Globus pallidus (tissue), 1 donor: ENCODE results near the gene CHRNE.
"Not testable (repeated sequence)": the region's sequence is repeated elsewhere in the genome, so short reads cannot be mapped to it uniquely, and the experiment has no call there.

Experiments
- DNase-seq: peaks from one replicate; pipeline ENCODE4 v3.0.0-alpha.2; 2015; ENCODE audit warnings: low spot score

Gene CHRNE

DNA sequence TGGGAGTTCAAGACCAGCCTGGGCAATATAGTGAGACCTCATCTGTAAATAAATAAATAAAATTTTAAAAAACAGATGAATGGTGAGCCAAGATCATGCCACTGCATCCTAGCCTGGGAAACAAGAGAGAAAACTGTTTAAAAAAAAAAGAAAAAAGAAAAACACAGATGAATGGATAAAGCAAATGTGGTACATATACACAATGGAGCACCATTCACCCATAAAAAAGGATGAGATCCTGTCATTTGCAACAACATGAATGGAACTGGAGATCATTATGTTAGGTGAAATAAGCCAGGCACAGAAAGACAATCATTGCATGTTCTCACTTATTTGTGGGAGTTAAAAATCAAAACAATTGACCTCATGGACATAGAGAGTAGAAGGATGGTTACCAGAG, 3.7 kb upstream of the CHRNE start:
- DNase-seq, result not testable (repeated sequence)

DNA sequence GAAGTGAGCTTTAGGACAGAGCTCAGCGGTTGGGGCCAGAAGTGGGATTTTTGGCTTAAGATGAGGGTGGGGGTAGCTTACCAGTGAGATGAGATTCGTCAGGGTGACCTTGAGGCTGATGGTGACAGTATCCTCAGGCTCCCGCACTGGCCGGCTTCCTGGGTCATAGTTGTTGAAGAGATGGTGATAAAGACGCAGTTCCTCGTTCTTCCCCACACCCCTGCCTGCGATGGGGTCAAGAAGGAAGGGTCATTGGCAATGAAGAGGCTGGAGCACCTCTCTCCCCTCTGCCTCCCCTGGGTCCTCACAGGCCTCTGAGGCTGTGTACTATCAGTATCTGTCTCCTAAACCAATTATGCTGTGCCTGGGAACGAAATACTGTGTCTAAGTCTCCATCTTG, 358 bp downstream of the CHRNE start:
- no peak for DNase-seq

DNA sequence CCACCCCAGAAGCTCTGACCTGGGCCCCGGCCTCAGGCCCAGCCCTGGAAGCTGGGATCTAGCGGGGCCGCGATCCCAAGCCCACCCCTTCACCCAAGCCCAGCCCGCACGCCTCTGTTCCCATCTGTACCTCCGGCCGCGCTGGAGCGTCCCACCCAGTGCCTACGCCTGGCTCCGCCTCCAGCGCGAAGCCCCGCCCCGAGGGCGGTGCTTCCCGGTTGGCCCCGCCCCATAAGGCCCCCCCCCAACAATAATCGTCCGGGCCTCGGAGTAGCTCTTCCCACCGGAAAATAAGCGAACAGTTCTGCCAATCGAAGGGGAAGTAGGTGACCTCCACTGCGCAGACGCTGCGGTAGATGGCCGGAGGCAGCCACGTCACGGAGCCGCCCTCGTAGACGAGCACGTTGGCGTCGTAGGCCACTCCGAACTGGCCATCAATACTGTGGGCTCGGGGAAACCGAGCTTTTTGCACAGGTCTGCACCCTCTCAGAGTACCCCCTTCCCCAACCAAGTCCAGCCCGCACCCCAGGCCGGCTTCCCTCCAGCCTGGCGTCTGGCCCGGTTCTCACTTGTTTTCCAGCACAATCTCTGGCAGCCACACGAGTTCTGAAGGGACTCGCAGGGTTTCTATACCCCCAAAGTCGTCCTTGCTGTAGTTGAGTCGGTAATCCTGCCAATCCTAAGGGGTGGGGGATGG, 1.1 kb downstream of the CHRNE start:
- DNase-seq, result peak; percentile 35

DNA sequence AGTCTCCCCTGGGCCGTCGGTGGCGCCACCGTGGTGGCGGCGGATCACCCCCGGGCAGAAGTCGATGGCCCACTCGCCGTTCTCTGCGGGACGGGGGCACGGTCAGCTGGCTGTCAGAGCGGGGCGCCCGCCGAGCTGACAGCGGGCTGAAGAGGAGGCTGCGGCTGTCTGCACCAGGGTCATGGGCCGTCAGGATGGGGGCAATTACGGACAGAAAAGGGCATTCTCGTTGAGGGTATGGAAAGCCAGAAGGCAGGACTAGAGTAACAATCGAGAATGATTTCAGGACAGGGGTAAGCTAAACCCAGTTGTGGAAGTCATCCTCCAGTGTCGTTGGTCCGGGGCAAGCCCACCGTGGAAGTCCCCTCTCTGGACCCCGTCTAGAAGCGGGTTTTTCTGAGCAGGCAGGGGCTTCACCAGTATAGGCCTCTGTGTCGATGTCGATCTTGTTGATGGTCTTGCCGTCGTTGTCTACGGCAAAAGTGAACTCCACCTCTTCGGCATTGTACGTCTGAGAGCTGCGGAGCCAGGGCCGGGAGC, 1.7 kb downstream of the CHRNE start:
- DNase-seq, result no peak

DNA sequence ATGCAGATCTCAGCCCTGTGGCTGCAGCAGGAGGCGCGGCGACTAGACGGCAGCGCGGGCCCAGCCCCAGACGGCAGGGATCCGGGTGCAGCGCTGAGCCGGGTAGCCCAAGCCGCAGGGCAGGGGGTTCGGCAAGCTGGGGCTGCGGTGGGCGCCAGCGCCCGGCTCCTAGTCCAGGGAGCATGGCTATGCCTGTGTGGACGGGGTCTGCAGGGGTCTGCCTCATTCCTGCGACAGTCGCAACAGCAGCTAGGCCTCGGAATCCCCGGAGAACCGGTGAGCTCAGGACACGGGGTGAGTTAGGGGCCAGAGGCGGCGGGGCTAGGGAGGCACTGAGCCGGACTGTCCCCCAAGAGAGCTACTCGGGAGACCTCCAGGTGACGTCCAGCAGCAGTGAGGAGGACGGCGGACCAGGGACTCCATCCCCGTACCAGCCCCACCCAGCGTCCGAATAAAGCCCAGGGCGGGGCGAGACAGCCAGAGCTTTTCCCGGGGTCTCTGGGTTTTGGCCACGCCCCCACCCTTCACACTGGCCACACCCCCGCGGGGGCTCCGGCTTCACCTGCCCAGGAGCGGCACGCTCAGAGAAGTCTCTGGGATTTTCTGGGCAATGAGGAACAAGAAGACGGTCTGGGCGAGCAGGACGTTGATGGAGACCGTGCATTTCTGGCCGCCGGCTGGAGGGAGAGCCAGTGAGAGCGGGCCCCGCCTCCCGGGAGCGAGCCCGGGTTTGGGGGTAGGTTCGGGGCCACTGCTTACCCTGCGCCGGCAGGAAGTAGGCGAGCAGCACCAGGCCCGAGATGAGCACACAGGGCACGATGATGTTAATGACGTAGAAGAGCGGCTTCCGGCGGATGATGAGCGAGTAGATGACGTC, 2.4 kb downstream of the CHRNE start:
- DNase-seq, result no peak

DNA sequence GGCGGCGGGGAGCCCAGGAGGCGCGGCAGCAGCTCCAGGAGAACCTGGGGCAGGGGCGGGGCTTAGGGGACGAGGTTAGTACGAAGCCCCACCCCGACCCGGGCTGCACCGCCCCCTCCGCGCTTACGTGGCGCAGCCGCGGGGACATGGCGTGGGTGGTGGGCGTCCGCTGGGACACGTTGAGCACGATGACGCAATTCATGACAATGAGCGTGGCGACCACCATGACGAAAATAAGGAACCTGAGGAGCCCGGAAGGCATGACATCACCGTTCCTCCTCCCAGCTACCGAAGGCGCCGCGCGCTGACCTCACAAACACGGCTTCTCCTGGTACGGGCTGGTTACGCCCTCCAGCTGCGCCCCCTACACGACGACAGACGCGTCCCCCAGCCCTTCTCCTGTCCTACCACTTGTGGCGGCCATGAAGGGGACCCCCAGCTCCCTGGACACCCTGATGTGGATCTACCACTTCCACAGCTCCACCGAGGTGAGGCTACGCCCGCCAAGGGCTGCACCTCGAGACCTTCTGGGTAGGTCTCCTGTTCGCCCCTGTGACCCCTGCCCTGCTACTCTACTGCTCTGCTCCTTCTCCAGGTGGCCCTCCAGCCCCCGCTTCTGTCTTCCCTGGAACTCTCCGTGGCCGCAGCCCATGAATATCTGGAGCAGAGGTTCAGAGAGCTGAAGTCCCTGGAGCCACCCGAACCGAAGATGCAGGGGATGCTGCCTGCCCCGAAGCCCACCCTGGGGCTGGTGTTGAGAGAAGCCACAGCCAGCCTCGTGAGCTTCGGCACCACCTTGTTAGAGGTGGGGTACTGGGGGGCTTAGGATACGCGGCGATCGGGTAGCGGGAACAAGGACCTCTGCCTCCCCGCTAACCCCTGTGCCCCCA, 3.3 kb downstream of the CHRNE start, which contains the start of gene C17orf107:
C17orf107 (plus strand) TSS at position 196 of the 890 bp plus-strand sequence; CDS start at position 423, 227 bp downstream.
- DNase-seq, result no peak

DNA sequence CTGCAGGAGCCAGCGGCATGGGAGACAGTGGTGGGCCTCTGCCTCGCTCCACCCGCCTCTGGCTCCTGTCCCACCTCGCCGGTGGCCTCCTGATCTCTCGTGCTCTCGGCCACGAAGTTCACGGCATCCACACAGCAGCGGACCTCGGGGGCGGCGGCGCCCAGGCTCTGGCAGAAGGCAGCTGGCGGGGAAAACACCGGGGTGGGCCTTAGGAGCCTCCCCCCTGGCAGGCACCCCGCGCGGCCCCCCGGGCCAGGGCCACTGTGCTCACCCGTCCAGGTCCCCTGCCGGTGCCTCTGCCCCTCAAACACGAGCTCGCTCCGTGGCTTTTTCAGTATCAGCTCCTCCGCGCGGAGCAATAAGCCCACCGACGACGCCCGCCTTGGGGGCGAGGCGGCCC, 4.0 kb downstream of the CHRNE start:
- DNase-seq, result no peak

DNA sequence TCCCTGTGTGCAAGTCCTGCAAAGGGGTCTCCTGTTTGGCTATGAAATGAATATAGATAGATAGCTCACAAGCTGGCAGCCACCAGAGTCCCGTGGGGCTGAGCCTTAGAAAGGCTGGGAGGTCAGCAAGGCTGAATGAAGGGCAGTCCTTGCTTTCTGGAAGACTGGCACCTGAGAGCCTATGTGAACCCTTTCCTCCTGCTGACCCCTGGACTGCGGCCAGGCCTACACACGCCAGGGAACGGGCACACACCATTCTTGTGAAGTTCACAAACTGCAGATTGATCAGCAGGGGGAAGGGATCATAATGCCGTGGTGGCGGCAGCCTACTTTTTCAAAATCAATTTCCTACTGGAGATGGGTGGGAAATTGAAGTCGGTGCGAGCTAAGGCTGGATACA, 4.5 kb downstream of the CHRNE start:
- no peak for DNase-seq

DNA sequence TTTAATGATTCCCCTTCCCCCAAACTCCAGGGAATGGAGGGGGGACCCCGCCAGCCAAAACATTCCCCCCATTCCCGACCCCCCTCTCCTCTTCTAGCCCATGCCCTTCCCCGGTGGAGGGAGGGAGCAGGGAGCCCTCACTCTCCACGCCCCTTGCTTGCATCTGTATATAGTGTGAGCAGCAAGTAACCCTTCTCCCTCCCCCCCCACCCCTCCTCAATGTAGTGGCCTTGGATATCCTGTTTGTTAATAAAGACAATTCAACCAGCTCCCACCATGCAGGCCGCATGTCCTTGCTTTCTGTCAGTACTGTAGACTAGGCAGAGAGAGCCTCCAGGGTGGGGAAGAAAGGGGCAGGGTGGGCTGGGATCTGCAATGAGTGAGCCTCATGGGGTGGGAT, 5.1 kb downstream of the CHRNE start:
- no peak for DNase-seq

DNA sequence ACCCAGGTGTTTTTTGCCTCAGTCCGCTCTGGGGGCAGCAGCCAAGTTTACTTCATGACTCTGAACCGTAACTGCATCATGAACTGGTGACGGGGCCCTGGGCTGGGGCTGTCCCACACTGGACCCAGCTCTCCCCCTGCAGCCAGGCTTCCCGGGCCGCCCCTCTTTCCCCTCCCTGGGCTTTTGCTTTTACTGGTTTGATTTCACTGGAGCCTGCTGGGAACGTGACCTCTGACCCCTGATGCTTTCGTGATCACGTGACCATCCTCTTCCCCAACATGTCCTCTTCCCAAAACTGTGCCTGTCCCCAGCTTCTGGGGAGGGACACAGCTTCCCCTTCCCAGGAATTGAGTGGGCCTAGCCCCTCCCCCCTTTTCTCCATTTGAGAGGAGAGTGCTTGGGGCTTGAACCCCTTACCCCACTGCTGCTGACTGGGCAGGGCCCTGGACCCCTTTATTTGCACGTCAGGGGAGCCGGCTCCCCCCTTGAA, 5.7 kb downstream of the CHRNE start:
- no peak for DNase-seq

DNA sequence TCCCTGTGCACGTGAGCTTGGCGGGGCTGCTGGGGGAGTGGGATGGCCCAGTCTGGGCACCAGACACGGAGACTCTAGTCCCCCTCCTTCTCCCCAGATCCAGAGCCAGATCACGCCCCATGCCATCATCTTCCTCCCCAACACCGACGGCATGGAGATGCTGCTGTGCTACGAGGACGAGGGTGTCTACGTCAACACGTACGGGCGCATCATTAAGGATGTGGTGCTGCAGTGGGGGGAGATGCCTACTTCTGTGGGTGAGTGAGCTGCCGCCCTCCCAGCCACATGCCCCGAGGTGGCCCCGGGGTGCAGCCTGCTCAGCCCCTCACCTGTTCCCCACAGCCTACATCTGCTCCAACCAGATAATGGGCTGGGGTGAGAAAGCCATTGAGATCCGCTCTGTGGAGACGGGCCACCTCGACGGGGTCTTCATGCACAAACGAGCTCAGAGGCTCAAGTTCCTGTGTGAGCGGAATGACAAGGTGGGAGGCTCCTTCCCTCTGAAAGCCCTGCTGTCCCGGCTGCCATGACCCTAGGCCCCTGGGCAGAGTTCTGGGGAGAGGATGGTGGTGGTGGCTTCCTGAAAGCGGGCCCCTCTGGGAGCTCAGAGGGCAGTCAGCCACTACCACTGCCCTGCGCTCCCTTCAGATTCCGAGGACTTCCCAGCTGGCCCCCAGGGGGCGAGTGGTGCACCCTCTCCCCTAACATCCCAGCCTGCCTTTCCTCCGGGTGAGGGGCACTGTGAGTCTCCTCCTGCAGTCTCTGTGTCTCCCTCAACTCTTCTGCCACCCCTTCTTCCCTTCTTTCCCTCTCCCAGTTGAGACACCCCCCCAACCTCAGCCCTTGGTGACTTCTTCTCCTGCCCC, 6.3 kb downstream of the CHRNE start:
- DNase-seq, result no peak

DNA sequence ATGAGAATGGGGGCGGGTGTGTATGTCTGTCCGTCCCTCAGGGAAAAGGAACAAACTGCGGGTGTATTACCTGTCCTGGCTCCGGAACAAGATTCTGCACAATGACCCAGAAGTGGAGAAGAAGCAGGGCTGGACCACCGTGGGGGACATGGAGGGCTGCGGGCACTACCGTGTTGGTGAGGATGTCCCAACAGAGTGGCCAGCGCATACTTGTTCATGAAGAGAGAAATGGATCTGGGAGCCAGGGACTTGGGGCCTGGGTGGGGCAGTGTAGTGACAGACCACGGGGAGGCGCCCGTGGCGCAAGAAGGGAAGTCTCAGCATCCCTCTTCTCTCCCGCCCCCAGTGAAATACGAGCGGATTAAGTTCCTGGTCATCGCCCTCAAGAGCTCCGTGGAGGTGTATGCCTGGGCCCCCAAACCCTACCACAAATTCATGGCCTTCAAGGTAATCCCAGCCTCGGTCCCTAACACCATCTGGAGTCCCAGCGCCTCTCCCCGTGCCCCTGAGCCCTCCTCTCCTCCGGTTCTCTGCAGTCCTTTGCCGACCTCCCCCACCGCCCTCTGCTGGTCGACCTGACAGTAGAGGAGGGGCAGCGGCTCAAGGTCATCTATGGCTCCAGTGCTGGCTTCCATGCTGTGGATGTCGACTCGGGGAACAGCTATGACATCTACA, 7.1 kb downstream of the CHRNE start:
- DNase-seq, result no peak

DNA sequence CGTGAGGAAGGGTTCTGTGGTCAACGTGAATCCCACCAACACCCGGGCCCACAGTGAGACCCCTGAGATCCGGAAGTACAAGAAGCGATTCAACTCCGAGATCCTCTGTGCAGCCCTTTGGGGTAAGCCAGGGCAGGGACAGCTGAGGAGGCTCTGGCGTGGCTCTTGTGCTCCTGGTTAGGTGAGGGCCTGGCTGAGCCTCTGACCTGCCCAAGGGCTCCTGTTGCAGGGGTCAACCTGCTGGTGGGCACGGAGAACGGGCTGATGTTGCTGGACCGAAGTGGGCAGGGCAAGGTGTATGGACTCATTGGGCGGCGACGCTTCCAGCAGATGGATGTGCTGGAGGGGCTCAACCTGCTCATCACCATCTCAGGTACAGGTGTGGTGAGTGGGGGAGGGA, 7.8 kb downstream of the CHRNE start:
- DNase-seq, result no peak

DNA sequence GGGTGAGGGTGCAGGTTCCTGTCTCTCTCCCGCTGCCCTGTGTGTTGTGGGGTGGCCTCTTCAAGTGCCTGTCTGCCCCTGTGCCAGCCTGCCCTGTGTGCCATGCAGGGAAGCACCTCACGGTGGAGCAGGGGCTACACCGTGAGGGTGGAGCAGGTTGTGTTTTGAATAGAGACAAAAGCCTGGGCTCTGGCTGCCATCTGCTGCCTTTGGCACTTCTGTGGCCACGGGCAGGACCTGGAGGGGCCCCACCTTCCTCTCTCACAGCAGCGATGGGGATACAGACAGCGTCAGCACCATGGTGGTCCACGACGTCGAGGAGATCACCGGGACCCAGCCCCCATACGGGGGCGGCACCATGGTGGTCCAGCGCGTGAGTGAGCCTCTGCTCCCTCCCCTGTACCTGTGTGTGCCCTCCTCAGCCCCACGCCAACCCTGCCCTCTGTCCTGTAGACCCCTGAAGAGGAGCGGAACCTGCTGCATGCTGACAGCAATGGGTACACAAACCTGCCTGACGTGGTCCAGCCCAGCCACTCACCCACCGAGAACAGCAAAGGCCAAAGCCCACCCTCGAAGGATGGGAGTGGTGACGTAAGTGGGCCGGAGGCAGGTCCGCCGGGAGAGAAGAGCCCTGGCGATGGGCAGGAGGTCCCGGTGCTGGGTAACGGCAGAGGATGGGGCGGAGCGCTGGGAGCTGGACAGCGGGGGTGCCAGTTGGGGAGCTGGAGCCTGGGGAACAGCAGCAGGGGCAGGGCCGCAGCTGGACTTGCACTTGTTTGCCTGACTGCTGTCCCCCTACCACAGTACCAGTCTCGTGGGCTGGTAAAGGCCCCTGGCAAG, 9.0 kb downstream of the CHRNE start:
- DNase-seq, result no peak

DNA sequence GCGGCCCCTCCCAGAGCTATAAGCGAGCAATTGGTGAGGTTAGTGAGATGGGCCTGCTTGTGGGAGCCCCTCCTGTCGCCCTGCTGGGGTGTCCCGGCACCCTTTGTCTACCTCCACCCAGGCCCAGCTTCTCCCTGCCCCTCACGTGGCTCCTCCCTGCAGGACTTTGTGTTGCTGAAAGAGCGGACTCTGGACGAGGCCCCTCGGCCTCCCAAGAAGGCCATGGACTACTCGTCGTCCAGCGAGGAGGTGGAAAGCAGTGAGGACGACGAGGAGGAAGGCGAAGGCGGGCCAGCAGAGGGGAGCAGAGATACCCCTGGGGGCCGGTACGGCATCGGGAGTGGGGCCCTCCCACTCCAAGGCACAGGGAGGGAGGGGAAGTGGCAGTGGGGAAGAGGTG, 9.6 kb downstream of the CHRNE start:
- no peak for DNase-seq

DNA sequence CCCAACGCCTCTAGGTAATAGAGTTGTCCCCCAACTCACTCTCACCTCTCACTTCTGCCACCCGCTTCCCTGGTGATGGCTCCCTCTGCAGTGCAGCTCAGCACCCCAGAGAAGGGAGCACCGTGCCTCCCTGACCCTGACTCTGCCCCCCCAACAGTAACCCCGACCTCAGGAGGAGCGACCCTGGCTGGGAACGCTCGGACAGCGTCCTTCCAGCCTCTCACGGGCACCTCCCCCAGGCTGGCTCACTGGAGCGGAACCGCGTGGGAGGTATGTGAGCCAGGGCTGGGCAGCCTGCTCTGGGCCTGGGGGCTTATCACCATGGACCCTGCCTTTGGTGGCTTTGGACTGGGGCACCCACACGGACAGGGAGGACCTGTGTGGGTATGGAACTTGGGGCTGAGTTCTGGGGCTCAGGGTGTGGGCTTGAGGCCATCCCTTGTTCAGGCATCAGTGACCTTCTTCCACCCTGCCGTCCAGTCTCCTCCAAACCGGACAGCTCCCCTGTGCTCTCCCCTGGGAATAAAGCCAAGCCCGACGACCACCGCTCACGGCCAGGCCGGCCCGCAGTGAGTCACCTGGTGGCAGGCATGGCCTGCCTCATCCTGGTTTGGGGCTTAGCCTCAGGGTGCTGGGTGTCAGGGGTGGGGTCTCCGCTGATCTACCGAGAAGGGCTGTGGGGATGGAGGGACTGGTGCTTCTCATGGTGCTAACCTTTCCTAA, 10.2 kb downstream of the CHRNE start:
- no peak for DNase-seq

DNA sequence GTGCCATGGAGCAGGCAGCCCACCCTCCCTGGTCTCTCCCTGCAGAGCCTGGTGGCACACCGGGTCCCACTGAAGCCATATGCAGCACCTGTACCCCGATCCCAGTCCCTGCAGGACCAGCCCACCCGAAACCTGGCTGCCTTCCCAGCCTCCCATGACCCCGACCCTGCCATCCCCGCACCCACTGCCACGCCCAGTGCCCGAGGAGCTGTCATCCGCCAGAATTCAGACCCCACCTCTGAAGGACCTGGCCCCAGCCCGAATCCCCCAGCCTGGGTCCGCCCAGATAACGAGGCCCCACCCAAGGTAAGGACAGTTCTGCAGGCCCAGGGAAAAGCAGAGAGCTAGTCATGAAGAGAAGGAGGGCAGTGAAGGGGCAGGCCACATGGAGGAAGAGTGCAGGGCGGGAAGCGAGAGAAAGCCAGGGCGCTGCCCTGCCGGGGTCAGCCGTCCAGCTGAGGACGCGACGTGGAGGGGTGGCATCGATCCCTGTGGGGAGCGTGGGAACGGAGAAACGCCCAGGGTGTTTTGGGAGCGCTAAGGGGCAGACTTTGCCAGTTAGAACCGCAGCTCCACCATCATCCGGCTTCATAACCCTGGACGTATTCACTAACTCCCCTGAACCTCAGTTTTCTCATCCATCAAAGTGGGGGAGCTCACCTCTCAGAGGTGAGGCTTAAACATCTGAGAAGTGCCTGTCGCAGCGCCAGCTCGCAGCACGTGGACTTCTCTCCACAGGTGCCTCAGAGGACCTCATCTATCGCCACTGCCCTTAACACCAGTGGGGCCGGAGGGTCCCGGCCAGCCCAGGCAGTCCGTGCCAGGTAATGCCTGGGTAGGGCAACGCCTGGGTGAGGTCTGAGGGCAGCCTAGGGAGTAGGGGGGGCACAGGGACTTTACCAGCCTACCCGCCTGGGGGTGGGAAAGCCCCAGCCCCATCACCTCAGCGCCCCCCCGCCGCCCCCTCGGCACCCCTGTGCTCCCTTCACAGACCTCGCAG, 11.2 kb downstream of the CHRNE start:
- no peak for DNase-seq
